Ovary (tissue), 3 donors: ENCODE data around the gene C1QTNF1.

ENCODE experiments used
- CTCF ChIP-seq, 3 donors: fragments of 450-650 bp in 2 of 3; fragments of 200-600 bp in 1 of 3; IDR thresholded peaks; one replicate each; pipeline versions ENCODE4 v1.5.1 to v1.8.0; 2016 to 2022; ENCODE audit warnings: antibody characterized with exemption in 3 of 3, mild to moderate bottlenecking in 1 of 3
- EP300 ChIP-seq: sonication (generic); formaldehyde crosslinking; IDR thresholded peaks from one replicate; pipeline ENCODE4 v1.6.1; 2017; ENCODE audit warnings: antibody characterized with exemption
- donor health status: DM: no; HTN: no; CAD: no.

GRCh38 chr17:79027925-79028491 lies 4.0 kb downstream of the C1QTNF1 start:
- TF ChIP-seq EP300 (no peak), CTCF (IDR thresholded peaks at IDR 0.05) (no peak)
